ENCODE results near the gene GCSAM.

- TF ChIP-seq POLR2A (IDR thresholded peaks at IDR 0.05) (no peak), CTCF (IDR thresholded peaks at IDR 0.05) (no peak)
Measured at GRCh38 chr3:112121577-112122547, 11.2 kb downstream of the GCSAM start.

Data from testis (tissue), 2 donors.